Mesothelial cell of epicardium (in vitro differentiated cells): Measurements from ENCODE around the gene NCAPD2. TPM values are rescaled to one million over a fixed set of nuclear protein-coding genes. Genes with fewer than 3 reads are reported as not detected.
A peak's percentile ranks its signal among the peaks of the same experiment; 100 is the strongest.

Experiments
- DNase-seq, 2 experiments: peaks; one replicate each; pipeline ENCODE4 v3.0.0; 2021; ENCODE audit warnings: low spot score in 2 of 2; ENCODE audit not compliant: unreplicated experiment in 2 of 2
- H3K27ac Mint-ChIP-seq: 2 replicates; pipeline ENCODE4 v1.8.0; 2021; ENCODE audit warnings: mixed read lengths
- H3K27me3 Mint-ChIP-seq: 2 replicates; pipeline ENCODE4 v1.8.0; 2021; ENCODE audit warnings: low read depth, mixed read lengths
- H3K36me3 Mint-ChIP-seq: 2 replicates; pipeline ENCODE4 v1.8.0; 2021; ENCODE audit warnings: mixed read lengths
- H3K4me1 Mint-ChIP-seq: 2 replicates; pipeline ENCODE4 v1.8.0; 2021; ENCODE audit warnings: mixed read lengths
- H3K4me3 Mint-ChIP-seq: 2 replicates; pipeline ENCODE4 v1.8.0; 2021; ENCODE audit warnings: mild to moderate bottlenecking, moderate library complexity, mixed read lengths
- H3K9me3 Mint-ChIP-seq: 2 replicates; pipeline ENCODE4 v1.8.0; 2021; ENCODE audit warnings: mixed read lengths
- CTCF ChIP-seq: fragments of 200-600 bp; sonication (generic); IDR thresholded peaks from one replicate; pipeline ENCODE4 v1.5.0; 2021; ENCODE audit warnings: antibody characterized with exemption; ENCODE audit not compliant: unreplicated experiment
- total RNA-seq: library from RNA; stranded (reverse); gene quantifications from 3 replicates; pipeline ENCODE4 v1.2.1, GENCODE V29; 2021

Gene NCAPD2
- total RNA-seq, 1 donor from 2014 or later = 56.3 TPM

DNA sequence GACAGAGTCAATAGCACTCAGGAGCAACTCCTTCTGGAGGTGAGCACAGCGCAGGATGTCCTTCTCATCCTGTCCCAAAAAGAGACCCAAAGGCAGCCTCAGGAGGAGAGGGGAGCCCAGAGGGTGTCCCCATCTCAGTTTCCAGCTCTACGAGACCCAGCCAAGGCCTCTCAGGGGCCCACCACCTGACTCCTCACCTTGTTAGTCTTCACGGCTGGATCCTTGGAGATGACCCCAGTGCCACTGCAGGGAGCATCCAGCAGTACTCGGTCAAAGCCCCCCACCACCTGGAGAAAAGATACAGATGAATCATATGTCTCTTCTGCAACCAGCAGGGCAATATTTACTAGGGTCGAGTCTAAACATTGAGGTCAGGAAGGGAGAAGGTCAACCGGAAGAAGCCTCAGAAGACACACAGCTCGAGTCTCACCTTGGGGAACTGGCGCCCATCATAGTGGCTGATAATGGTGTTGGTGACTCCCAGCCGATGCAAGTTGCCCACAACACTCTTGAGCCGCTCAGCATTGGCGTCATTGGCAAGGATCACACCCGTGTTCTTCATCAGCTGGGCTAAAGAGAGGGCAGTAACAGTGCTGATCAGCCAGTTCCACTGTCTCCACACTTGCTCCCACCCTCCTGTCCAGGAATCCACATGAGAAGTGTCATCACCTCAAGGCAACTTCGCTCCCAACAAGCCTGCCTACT lies 66.8 kb downstream of the NCAPD2 start:
- no peaks in the 10 kb centered on the region for H3K9me3 Mint-ChIP-seq
- no peak overlapping the region for H3K4me3 Mint-ChIP-seq
- no peak overlapping the region for H3K27ac Mint-ChIP-seq
- H3K4me1 Mint-ChIP-seq = no peaks in the 10 kb centered on the region
- DNase-seq = no peak
- peaks cover 27% of the 10 kb centered on the region for H3K36me3 Mint-ChIP-seq
- no peak for TF ChIP-seq CTCF
- no peaks in the 10 kb centered on the region for H3K27me3 Mint-ChIP-seq

DNA sequence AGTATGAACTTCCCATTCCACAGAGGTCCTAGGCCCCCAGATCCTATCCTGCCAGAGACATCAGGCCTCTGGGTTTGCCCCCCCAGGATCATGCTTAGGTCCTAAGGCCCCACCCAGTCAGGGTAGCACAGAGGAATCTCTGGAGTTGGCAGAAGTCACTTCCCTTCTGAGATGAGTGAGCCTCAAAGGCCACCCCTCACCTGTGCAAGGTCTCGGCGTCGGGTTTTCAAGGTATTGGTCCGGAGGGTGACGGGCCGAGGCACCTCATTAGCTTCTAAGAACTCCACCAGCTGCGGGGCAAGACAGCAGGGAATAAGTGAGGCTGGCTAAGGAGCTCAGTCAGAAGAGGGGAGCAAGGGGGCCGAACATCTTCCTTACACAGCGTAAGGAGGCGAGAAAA lies 69.0 kb downstream of the NCAPD2 start:
- no peak for TF ChIP-seq CTCF
- Mint-ChIP-seq H3K4me1 (peaks cover 10% of the 10 kb centered on the region), H3K9me3 (no peaks in the 10 kb centered on the region), H3K27ac (no peak overlapping the region), H3K4me3 (no peak overlapping the region), H3K36me3 (peaks cover 32% of the 10 kb centered on the region), H3K27me3 (no peaks in the 10 kb centered on the region)
- no peak for DNase-seq

GRCh38 chr12:6563448-6564050 lies 69.6 kb downstream of the NCAPD2 start:
- Mint-ChIP-seq H3K36me3 (peaks cover 32% of the 10 kb centered on the region), H3K27me3 (no peaks in the 10 kb centered on the region)
- DNase-seq = peak in 1 of 2 experiments; percentile 66

DNA sequence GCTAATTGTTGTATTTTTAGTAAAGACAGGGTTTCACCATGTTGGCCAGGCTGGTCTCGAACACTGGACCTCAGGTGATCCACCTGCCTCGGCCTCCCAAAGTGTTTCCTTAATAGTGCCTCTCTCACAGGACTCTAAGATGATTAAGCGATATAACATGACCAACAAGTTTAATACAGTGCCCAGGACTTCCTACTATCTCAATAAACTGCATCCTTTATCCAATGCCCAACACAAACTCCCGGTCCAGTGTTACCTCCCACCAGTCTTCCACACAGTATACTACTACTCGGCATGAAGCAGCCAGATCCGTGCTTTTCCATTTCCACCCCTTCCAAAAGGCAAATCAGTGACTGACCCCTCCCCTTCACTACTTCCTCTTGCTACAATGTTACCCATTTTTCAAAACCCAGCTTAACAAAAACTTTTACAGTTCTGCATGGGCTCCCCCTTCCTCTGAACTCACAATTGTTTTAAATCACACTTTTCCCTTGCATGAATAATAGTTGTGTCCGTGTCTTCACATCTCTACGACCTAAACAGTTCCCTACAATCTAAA lies 73.3 kb downstream of the NCAPD2 start:
- peaks cover 40% of the 10 kb centered on the region for H3K36me3 Mint-ChIP-seq
- peak overlapping the region; percentile 99 for H3K27ac Mint-ChIP-seq
- H3K9me3 Mint-ChIP-seq = no peaks in the 10 kb centered on the region
- peak overlapping the region; percentile 98 for H3K4me3 Mint-ChIP-seq
- DNase-seq = no peak
- H3K4me1 Mint-ChIP-seq = peaks cover 14% of the 10 kb centered on the region
- no peaks in the 10 kb centered on the region for H3K27me3 Mint-ChIP-seq
- TF ChIP-seq CTCF = no peak

More at GRCh38 chr12:6563448-6564050, 69.6 kb downstream of the NCAPD2 start:
- Mint-ChIP-seq H3K9me3 (no peaks in the 10 kb centered on the region), H3K4me1 (peaks cover 14% of the 10 kb centered on the region), H3K27ac (no peak overlapping the region), H3K4me3 (no peak overlapping the region)
- peak; percentile 85 for TF ChIP-seq CTCF

- Mint-ChIP-seq H3K27ac (peak overlapping the region; percentile 50), H3K27me3 (no peaks in the 10 kb centered on the region), H3K4me1 (peaks cover 14% of the 10 kb centered on the region), H3K36me3 (peaks cover 44% of the 10 kb centered on the region), H3K4me3 (peak overlapping the region; percentile 98), H3K9me3 (no peaks in the 10 kb centered on the region)
- TF ChIP-seq CTCF = no peak
- DNase-seq = no peak
Measured at GRCh38 chr12:6569312-6569711, 75.4 kb downstream of the NCAPD2 start.
